ENCODE results near the gene STK32C.
"Not testable (repeated sequence)": the region's sequence is repeated elsewhere in the genome, so short reads cannot be mapped to it uniquely, and the experiment has no call there.

GRCh38 chr10:132295481-132295880 is 12.3 kb downstream of the STK32C start:
- not testable (repeated sequence) for TF ChIP-seq BHLHE40 (IDR thresholded peaks at IDR 0.05; ENCODE audit: borderline replicate concordance); NFRKB (IDR thresholded peaks at IDR 0.05); ELF4 (IDR thresholded peaks at IDR 0.05); SP1 (IDR thresholded peaks at IDR 0.05); PKNOX1 (IDR thresholded peaks at IDR 0.05); FOXA1 (IDR thresholded peaks at IDR 0.05)

Data from HEK293T (cell line).